ENCODE results near the gene ARMC7.

ARMC7 gene

DNA sequence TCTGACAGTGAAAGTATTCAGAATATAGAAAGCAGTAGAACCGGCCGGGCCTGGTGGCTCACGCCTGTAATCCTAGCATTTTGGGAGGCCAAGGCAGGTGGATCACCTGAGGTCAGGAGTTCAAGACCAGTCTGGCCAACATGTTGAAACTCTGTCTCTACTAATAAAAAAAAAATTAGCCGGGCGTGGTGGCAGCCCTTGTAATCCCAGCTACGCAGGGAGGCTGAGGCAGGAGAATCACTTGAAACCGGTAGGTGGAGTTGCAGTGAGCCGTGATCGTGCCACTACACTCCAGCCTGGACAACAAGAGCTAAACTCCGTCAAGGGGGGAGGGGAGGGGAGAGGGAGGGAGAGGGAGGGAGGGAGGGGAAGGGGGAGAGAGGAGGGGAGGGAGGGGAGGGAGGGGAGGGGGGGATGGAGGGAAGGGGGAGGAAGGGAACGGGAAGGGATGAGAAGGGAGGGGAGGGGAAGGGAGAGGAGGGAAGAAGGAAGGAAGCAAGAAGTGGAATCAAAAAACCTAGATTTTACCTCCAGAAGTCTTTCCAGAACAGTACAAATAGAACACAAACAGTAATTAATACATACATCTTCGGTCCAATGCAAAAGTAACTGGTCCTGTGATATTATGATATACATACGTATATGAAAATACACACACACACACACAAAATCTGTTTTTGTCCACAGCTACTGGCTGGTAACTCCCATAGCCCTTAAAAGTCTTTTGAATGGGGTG, 32.6 kb downstream of the ARMC7 start:
- Histone ChIP-seq H3K79me2 (ENCODE audit: low read length) (peaks cover 28% of the 10 kb centered on the region), H3K27me3 (ENCODE audit: low read depth, low read length) (no peaks in the 10 kb centered on the region), H3K9ac (ENCODE audit: low read length) (no peak overlapping the region), H3K4me2 (ENCODE audit: low read length) (no peak overlapping the region), H3K27ac (ENCODE audit: low read length) (no peak overlapping the region), H2AFZ (ENCODE audit: low read depth, low read length) (no peak overlapping the region), H3K4me1 (ENCODE audit: low read length) (peaks cover 2% of the 10 kb centered on the region), H4K20me1 (ENCODE audit: insufficient read depth, low read length) (no peaks in the 10 kb centered on the region), H3K9me3 (ENCODE audit: insufficient read depth, low read length) (no peaks in the 10 kb centered on the region), H3K4me3 (ENCODE audit: low read length) (no peak overlapping the region), H3K36me3 (replicated peaks; ENCODE audit: low read depth, low read length) (peaks cover 50% of the 10 kb centered on the region)
- TF ChIP-seq EZH2phosphoT487 (IDR thresholded peaks at IDR 0.05; ENCODE audit: low read depth), result no peak
- TF ChIP-seq, protein P1, sequence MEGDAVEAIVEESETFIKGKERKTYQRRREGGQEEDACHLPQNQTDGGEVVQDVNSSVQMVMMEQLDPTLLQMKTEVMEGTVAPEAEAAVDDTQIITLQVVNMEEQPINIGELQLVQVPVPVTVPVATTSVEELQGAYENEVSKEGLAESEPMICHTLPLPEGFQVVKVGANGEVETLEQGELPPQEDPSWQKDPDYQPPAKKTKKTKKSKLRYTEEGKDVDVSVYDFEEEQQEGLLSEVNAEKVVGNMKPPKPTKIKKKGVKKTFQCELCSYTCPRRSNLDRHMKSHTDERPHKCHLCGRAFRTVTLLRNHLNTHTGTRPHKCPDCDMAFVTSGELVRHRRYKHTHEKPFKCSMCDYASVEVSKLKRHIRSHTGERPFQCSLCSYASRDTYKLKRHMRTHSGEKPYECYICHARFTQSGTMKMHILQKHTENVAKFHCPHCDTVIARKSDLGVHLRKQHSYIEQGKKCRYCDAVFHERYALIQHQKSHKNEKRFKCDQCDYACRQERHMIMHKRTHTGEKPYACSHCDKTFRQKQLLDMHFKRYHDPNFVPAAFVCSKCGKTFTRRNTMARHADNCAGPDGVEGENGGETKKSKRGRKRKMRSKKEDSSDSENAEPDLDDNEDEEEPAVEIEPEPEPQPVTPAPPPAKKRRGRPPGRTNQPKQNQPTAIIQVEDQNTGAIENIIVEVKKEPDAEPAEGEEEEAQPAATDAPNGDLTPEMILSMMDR (IDR thresholded peaks at IDR 0.05; ENCODE audit: low read depth, low read length), result no peak

DNA sequence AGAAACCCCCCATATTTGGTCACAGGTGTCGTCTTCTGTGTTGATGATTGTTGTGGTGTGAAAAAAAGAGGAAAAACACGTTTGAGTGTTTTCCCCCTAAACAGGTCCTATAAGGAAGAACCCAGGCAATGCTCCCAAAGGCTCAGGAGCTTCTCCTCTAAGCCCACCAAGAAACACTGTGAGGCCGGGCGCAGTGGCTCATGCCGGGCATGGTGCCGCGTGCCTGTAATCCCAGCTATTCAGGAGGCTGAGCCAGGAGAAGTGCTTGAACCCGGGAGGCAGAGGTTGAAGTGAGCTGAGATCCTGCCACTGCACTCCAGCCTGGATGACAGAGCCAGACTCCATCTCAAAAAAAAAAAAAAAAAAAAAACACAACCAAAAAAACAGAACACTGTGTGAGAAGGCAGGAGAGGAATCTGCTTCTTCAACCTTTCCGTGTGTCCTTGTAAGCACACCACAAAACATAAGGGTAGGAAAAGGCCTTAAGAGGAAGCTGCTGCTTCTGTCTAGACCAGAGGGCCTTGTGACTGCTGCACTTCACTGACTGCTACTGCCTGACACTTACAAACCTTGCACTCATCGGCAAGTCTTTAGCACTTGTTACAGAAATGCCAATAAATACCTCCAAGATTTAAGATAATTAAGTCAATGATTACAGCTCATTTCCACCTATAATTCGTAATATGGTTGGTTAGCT, 35.2 kb downstream of the ARMC7 start:
- H3K27ac ChIP-seq (ENCODE audit: low read length), result no peak overlapping the region
- no peaks in the 10 kb centered on the region for H3K27me3 ChIP-seq (ENCODE audit: low read depth, low read length)
- H2AFZ ChIP-seq (ENCODE audit: low read depth, low read length), result no peak overlapping the region
- H3K4me3 ChIP-seq (ENCODE audit: low read length), result no peak overlapping the region
- peaks cover 54% of the 10 kb centered on the region for H3K79me2 ChIP-seq (ENCODE audit: low read length)
- no peaks in the 10 kb centered on the region for H3K9me3 ChIP-seq (ENCODE audit: insufficient read depth, low read length)
- no peak overlapping the region for H3K4me2 ChIP-seq (ENCODE audit: low read length)
- H3K36me3 ChIP-seq (replicated peaks; ENCODE audit: low read depth, low read length), result peaks cover 52% of the 10 kb centered on the region
- peaks cover 19% of the 10 kb centered on the region for H3K4me1 ChIP-seq (ENCODE audit: low read length)
- TF ChIP-seq, protein P1 (IDR thresholded peaks at IDR 0.05; ENCODE audit: low read depth, low read length), result no peak
- no peak for TF ChIP-seq EZH2phosphoT487 (IDR thresholded peaks at IDR 0.05; ENCODE audit: low read depth)
- H4K20me1 ChIP-seq (ENCODE audit: insufficient read depth, low read length), result peaks cover 17% of the 10 kb centered on the region
- H3K9ac ChIP-seq (ENCODE audit: low read length), result no peak overlapping the region

DNA sequence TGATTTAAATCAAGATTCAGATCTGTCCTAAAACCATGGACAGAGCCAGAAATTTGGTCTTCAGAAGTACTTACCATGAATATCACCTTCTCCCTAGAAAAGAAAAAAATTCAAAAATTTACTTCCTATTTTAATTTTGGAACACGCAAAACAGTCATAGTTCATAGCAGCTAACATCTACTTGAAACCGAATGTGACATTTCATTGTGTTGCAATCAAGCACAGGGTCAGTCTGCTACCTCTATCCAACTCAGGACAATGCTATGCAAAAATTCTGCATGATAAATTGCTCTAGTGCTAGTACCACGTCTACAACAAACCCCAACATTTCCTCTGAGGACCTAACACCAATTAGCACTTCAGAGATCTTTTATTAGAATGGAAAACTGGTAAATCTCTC, 36.8 kb downstream of the ARMC7 start:
- Histone ChIP-seq H3K27me3 (ENCODE audit: low read depth, low read length) (no peaks in the 10 kb centered on the region), H2AFZ (ENCODE audit: low read depth, low read length) (no peak overlapping the region), H3K4me3 (ENCODE audit: low read length) (no peak overlapping the region), H3K27ac (ENCODE audit: low read length) (peak overlapping the region; percentile 58; the same call in 1 of the 2 replicates), H3K4me2 (ENCODE audit: low read length) (no peak overlapping the region), H3K4me1 (ENCODE audit: low read length) (peaks cover 19% of the 10 kb centered on the region), H3K9me3 (ENCODE audit: insufficient read depth, low read length) (no peaks in the 10 kb centered on the region), H4K20me1 (ENCODE audit: insufficient read depth, low read length) (peaks cover 17% of the 10 kb centered on the region), H3K9ac (ENCODE audit: low read length) (no peak overlapping the region), H3K36me3 (replicated peaks; ENCODE audit: low read depth, low read length) (peaks cover 46% of the 10 kb centered on the region), H3K79me2 (ENCODE audit: low read length) (peaks cover 69% of the 10 kb centered on the region)
- no peak for TF ChIP-seq EZH2phosphoT487 (IDR thresholded peaks at IDR 0.05; ENCODE audit: low read depth)

DNA sequence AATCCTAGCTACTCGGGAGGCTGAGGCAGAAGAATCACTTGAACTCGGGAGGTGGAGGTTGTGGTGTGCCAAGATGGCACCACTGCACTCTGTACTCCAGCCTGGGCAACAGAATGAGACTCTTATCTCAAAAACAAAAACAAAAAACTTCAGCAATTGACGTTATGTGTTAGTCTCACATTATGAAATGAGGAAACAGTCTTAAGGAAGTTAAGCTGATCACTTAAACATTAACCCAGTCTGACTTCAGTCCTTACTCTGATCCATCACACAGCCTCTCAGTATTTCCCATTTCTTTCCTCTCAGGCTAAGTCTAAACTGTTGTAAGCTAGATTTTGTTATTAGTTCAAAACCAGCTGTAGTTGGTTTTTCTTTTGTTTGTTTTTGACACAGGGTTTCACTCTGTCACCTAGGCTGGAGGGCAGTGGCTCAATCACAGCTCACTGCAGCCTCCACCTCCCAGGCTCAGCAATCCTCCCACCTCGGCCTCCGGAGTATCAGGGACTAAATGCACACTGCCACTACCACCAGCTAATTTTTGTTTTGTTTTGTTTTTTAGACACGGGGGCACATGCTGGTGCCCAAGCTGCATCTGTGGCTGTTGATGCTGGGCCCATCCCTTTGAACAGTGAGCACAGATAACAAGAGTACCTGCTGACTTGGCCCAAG, 38.2 kb downstream of the ARMC7 start:
- peak overlapping the region; percentile 58 for H3K27ac ChIP-seq (ENCODE audit: low read length)
- no peaks in the 10 kb centered on the region for H3K27me3 ChIP-seq (ENCODE audit: low read depth, low read length)
- H3K36me3 ChIP-seq (replicated peaks; ENCODE audit: low read depth, low read length), result peaks cover 41% of the 10 kb centered on the region
- no peaks in the 10 kb centered on the region for H3K9me3 ChIP-seq (ENCODE audit: insufficient read depth, low read length)
- H3K4me2 ChIP-seq (ENCODE audit: low read length), result peak overlapping the region; percentile 32
- H3K4me3 ChIP-seq (ENCODE audit: low read length), result peak overlapping the region; percentile 0; the same call in 1 of the 2 replicates
- no peak overlapping the region for H2AFZ ChIP-seq (ENCODE audit: low read depth, low read length)
- peaks cover 75% of the 10 kb centered on the region for H3K79me2 ChIP-seq (ENCODE audit: low read length)
- H3K9ac ChIP-seq (ENCODE audit: low read length), result no peak overlapping the region
- peaks cover 28% of the 10 kb centered on the region for H3K4me1 ChIP-seq (ENCODE audit: low read length)
- peaks cover 28% of the 10 kb centered on the region for H4K20me1 ChIP-seq (ENCODE audit: insufficient read depth, low read length)
- no peak for TF ChIP-seq EZH2phosphoT487 (IDR thresholded peaks at IDR 0.05; ENCODE audit: low read depth)
- TF ChIP-seq, protein P1 (IDR thresholded peaks at IDR 0.05; ENCODE audit: low read depth, low read length), result no peak

Measured in OCI-LY3 (cell line).